Endothelial cell of umbilical vein (primary cell): ENCODE measurements around the gene ARFRP1.

Experiments
- EZH2 ChIP-seq: IDR thresholded peaks from 2 replicates; pipeline ENCODE4 v1.6.1; 2012; ENCODE audit warnings: borderline replicate concordance, low read depth, mild to moderate bottlenecking, moderate library complexity, low read length, inconsistent platforms; ENCODE audit not compliant: severe bottlenecking
- GATA2 ChIP-seq: IDR thresholded peaks from 2 replicates; pipeline ENCODE4 v1.7.0; 2011; ENCODE audit warnings: low read depth, mild to moderate bottlenecking, moderate library complexity, mixed read lengths, low read length; ENCODE audit not compliant: insufficient read length, insufficient read depth
- MYC ChIP-seq: IDR thresholded peaks from one replicate; pipeline ENCODE4 v1.6.1; 2011; ENCODE audit warnings: mild to moderate bottlenecking, low read depth, low read length
- POLR2A ChIP-seq: IDR thresholded peaks from 2 replicates; pipeline ENCODE4 v1.6.1; 2012; ENCODE audit warnings: low read depth, mild to moderate bottlenecking, control low read depth, low read length
- TF ChIP-seq, protein P1 (sequence below), 2 donors: IDR thresholded peaks; 1 replicate in 1 of 2; 2 replicates in 1 of 2; pipeline ENCODE4 v1.5.1; 2011; ENCODE audit warnings: low read length in 2 of 2, mild to moderate bottlenecking in 2 of 2, moderate library complexity in 2 of 2, control low read depth in 1 of 2, inconsistent platforms in 1 of 2, low read depth in 1 of 2; ENCODE audit not compliant: insufficient read depth in 1 of 2; ENCODE audit errors: extremely low read depth in 1 of 2
- TF ChIP-seq, protein P2 (sequence below): IDR thresholded peaks from 2 replicates; pipeline ENCODE4 v1.6.1; 2011; ENCODE audit not compliant: insufficient read depth, insufficient read length

DNA sequence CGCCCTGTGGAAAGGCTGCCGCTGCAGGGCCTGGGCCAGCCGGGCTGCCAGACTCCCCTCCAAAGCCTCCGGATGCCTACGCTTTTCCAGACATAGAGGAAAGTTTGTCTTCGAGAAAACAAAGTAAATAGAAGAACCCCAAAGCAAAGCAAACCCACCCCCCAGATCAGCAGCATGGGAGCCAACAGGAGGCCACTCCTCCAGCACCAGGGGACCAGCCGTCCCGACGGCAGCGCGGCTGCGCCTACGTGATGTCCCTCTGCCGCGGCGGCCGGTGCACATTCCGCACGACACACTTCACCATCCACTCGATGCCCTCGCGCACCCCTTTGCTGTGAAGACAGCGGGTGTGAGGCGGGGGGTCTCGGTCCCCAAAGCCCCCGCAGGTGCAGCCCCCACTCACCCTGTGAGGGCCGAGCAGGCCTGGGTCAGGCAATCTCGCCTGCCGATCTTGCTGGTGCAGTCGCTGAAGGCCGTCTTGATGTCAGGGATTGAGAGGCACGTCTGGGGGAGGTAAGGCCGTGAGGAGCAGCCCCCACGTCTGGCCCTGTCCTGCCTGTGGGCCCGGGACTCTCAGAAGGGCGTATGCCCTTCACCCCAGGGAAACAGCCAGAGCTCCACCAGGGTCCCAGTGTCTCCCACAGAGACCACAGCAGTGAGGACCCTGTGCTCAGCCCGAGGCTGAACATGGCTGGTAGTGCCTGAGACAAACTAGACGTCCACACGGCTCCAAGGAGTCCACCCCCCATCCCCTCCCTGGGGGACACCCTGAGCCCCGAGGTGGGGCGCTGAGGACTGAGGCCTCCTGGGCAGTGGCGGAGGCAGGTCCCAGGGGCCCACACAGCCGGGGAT lies 7.4 kb downstream of the ARFRP1 start:
- TF ChIP-seq POLR2A (no peak), EZH2 (no peak), GATA2 (no peak), MYC (no peak)
- TF ChIP-seq, protein P1, sequence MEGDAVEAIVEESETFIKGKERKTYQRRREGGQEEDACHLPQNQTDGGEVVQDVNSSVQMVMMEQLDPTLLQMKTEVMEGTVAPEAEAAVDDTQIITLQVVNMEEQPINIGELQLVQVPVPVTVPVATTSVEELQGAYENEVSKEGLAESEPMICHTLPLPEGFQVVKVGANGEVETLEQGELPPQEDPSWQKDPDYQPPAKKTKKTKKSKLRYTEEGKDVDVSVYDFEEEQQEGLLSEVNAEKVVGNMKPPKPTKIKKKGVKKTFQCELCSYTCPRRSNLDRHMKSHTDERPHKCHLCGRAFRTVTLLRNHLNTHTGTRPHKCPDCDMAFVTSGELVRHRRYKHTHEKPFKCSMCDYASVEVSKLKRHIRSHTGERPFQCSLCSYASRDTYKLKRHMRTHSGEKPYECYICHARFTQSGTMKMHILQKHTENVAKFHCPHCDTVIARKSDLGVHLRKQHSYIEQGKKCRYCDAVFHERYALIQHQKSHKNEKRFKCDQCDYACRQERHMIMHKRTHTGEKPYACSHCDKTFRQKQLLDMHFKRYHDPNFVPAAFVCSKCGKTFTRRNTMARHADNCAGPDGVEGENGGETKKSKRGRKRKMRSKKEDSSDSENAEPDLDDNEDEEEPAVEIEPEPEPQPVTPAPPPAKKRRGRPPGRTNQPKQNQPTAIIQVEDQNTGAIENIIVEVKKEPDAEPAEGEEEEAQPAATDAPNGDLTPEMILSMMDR (IDR thresholded peaks at IDR 0.05; ENCODE audit: extremely low read depth in 1 of 2, insufficient read depth in 1 of 2, low read depth in 1 of 2, low read length in 2 of 2): no peak
- TF ChIP-seq, protein P2, sequence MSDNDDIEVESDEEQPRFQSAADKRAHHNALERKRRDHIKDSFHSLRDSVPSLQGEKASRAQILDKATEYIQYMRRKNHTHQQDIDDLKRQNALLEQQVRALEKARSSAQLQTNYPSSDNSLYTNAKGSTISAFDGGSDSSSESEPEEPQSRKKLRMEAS: no peak
